ENCODE results near the gene LRRC34. TPM values are rescaled to one million over a fixed set of nuclear protein-coding genes. Genes with fewer than 3 reads are reported as not detected.

Gene LRRC34
- total RNA-seq, 4 donors from 2014 or later: 1.3 to 1.9 TPM; not detected in 2

- no peaks in the 10 kb centered on the region for H3K36me3 ChIP-seq
- WGBS, 2 donors (ENCODE audit: low coverage in 1 of 2): 60 to 63% methylated on average over 4 of the region's 4 CpGs
- TF ChIP-seq CTCF (IDR thresholded peaks at IDR 0.05): no peak
- no peak for TF ChIP-seq POLR2A (IDR thresholded peaks at IDR 0.05)
- no peak for TF ChIP-seq POLR2AphosphoS5 (IDR thresholded peaks at IDR 0.05)
- TF ChIP-seq EP300 (IDR thresholded peaks at IDR 0.05; ENCODE audit: low read depth): no peak
- H3K27me3 ChIP-seq: no peaks in the 10 kb centered on the region
- no peak overlapping the region for H3K27ac ChIP-seq
- intact Hi-C loops (cut with DNase I; ENCODE audit: low total_unique reads): no loop called here
- DNase-seq: no peak
- no peaks in the 10 kb centered on the region for H3K9me3 ChIP-seq
- H3K4me1 ChIP-seq: no peaks in the 10 kb centered on the region
- in situ Hi-C loops (cut with MboI; ENCODE audit: low pct_ligation_motif_present in 1 of 4, low pct_unique_long_range_greater_than_20kb in 1 of 4, low sequenced_read_pairs in 3 of 4): no loop called here
- H3K4me3 ChIP-seq: no peak overlapping the region
These were observed 28.5 kb upstream of the LRRC34 start for GRCh38 chr3:169841171-169841570.

DNA sequence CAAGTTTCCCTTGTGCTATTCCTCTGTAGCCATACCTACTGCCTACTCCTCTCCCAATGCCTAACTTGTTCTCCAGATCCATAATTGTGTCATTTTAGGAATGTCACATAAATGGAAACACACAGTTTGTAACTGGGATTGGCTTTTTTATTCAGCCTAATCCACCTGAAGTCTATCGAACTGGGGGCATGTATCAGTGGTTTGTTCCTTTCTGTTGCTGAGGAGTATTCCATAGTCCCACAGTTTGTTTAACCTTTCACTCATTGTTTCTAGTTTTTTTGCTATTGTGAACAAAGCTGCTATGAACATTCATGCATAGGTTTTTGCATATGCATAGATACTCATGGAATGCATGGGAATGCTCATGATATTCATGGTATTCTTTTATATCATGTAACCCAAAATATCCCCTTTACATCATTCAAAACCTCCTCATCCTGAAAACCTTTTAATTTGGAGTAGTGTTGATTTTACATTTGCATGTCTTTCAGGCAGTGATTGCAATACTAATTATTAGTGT lies 25.9 kb upstream of the LRRC34 start:
- Histone ChIP-seq H3K4me1 (no peaks in the 10 kb centered on the region), H3K9me3 (no peaks in the 10 kb centered on the region), H3K27me3 (no peaks in the 10 kb centered on the region), H3K36me3 (no peaks in the 10 kb centered on the region), H3K27ac (no peak overlapping the region), H3K4me3 (no peak overlapping the region)
- 89 to 94% methylated on average over 1 of the region's 1 CpG for WGBS, 2 donors (ENCODE audit: low coverage in 1 of 2)
- DNase-seq: no peak
- in situ Hi-C loops (cut with MboI; ENCODE audit: low pct_ligation_motif_present in 1 of 4, low pct_unique_long_range_greater_than_20kb in 1 of 4, low sequenced_read_pairs in 3 of 4): no loop called here
- intact Hi-C loops (cut with DNase I; ENCODE audit: low total_unique reads): no loop called here
- TF ChIP-seq POLR2A (IDR thresholded peaks at IDR 0.05): no peak
- TF ChIP-seq EP300 (IDR thresholded peaks at IDR 0.05; ENCODE audit: low read depth): no peak
- TF ChIP-seq CTCF (IDR thresholded peaks at IDR 0.05): no peak
- no peak for TF ChIP-seq POLR2AphosphoS5 (IDR thresholded peaks at IDR 0.05)

GRCh38 chr3:169836942-169837275 lies 24.2 kb upstream of the LRRC34 start:
- WGBS, 2 donors (ENCODE audit: low coverage in 1 of 2): 66 to 88% methylated on average over 2 to 3 of the region's 3 CpGs
- Histone ChIP-seq H3K4me3 (no peak overlapping the region), H3K4me1 (no peaks in the 10 kb centered on the region), H3K36me3 (no peaks in the 10 kb centered on the region), H3K27ac (no peak overlapping the region), H3K9me3 (no peaks in the 10 kb centered on the region), H3K27me3 (no peaks in the 10 kb centered on the region)
- intact Hi-C loops (cut with DNase I; ENCODE audit: low total_unique reads) (no loop called here), in situ Hi-C loops (cut with MboI; ENCODE audit: low pct_ligation_motif_present in 1 of 4, low pct_unique_long_range_greater_than_20kb in 1 of 4, low sequenced_read_pairs in 3 of 4) (no loop called here)
- TF ChIP-seq POLR2AphosphoS5 (IDR thresholded peaks at IDR 0.05): no peak
- no peak for TF ChIP-seq POLR2A (IDR thresholded peaks at IDR 0.05)
- TF ChIP-seq CTCF (IDR thresholded peaks at IDR 0.05): no peak
- TF ChIP-seq EP300 (IDR thresholded peaks at IDR 0.05; ENCODE audit: low read depth): no peak
- DNase-seq: no peak

DNA sequence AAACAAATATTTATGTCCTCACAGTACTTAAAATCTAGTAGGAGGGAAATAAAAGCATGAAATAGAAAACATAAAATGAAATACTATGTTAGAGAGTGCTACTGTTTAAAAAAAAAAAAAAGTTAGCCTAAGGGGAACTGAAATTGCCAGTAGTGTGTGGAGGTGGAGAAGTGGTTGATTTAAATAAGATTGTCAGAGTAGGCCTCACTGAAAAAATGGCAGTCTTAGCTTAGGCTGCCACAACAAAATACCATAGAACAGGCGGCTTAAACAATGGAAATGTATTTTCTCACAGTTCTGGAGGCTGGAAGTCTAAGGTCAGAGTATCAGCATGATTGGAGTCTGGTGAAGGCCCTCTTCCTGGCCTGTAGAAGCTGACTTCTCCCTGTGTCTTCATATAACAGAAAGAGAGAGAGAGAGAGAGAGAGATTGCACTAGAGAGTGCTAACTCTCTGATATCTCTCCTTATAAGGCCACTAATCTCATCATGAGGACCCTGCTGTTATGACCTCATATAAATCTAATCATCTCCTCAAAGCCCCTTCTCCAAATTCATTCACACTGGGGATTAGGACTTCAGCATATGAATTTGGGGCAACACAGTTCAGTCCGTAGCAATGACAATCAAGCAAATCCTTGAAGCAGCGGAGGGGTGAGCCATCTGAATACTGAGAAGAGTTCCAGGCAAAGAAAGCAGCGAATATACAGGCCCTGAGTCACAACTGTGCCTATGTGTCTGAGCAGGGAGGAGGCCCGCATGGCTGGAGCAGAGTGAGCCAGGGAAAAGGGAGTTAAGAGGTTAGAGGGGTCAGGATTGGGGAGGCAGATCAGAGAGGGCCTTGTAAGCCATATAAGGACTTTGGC lies 23.6 kb upstream of the LRRC34 start:
- no peaks in the 10 kb centered on the region for H3K9me3 ChIP-seq
- no peak for DNase-seq
- no peaks in the 10 kb centered on the region for H3K36me3 ChIP-seq
- TF ChIP-seq EP300 (IDR thresholded peaks at IDR 0.05; ENCODE audit: low read depth) (no peak), CTCF (IDR thresholded peaks at IDR 0.05) (no peak), POLR2A (IDR thresholded peaks at IDR 0.05) (no peak), POLR2AphosphoS5 (IDR thresholded peaks at IDR 0.05) (no peak)
- H3K4me1 ChIP-seq: no peaks in the 10 kb centered on the region
- intact Hi-C loops (cut with DNase I; ENCODE audit: low total_unique reads): no loop called here
- in situ Hi-C loops (cut with MboI; ENCODE audit: low pct_ligation_motif_present in 1 of 4, low pct_unique_long_range_greater_than_20kb in 1 of 4, low sequenced_read_pairs in 3 of 4): no loop called here
- H3K4me3 ChIP-seq: no peak overlapping the region
- no peak overlapping the region for H3K27ac ChIP-seq
- WGBS, 2 donors (ENCODE audit: low coverage in 1 of 2): 77 to 80% methylated on average over 1 to 5 of the region's 5 CpGs
- no peaks in the 10 kb centered on the region for H3K27me3 ChIP-seq

All from transverse colon (tissue), 4 donors.